ENCODE data around the gene HGFAC. TPM values are rescaled to one million over a fixed set of nuclear protein-coding genes. Genes with fewer than 3 reads are reported as not detected.

The HGFAC gene
- total RNA-seq, 2 donors from 2014 or later: not detected

DNA sequence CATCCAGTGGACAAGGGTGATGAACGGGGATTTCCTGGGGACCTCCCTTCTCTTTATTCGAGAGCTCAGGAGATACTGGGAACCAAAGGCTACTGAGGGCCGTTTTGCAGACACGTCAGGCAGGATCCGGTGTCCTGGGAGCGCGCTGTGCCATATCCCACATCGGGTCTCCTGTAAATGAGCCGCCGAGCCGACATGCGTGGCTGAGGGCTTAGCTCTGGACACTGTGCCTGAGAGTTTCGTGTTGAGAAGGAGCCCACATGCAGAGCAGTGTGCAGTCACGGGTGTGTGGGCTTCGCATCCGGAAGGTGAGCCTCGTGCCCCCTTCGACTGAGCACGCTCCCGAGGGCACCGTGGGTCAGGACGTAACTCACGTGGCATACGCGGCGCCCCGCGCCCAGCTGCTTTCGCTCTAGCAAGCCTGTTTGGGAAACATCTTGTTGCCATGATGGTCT lies 28.5 kb upstream of the HGFAC start:
- Histone ChIP-seq H3K27ac (no peak overlapping the region), H3K4me1 (no peaks in the 10 kb centered on the region), H3K9me3 (no peaks in the 10 kb centered on the region), H3K36me3 (peaks cover 20% of the 10 kb centered on the region), H3K4me3 (no peak overlapping the region), H3K27me3 (no peaks in the 10 kb centered on the region)
- no peak for TF ChIP-seq CTCF (IDR thresholded peaks at IDR 0.05)
- no peak for DNase-seq (ENCODE audit: low spot score)

GRCh38 chr4:3413675-3414420 lies 27.9 kb upstream of the HGFAC start:
- Histone ChIP-seq H3K36me3 (peaks cover 24% of the 10 kb centered on the region), H3K9me3 (no peaks in the 10 kb centered on the region), H3K4me3 (no peak overlapping the region), H3K4me1 (no peaks in the 10 kb centered on the region), H3K27me3 (no peaks in the 10 kb centered on the region), H3K27ac (no peak overlapping the region)
- no peak for TF ChIP-seq CTCF (IDR thresholded peaks at IDR 0.05)
- no peak for DNase-seq (ENCODE audit: low spot score)

DNA sequence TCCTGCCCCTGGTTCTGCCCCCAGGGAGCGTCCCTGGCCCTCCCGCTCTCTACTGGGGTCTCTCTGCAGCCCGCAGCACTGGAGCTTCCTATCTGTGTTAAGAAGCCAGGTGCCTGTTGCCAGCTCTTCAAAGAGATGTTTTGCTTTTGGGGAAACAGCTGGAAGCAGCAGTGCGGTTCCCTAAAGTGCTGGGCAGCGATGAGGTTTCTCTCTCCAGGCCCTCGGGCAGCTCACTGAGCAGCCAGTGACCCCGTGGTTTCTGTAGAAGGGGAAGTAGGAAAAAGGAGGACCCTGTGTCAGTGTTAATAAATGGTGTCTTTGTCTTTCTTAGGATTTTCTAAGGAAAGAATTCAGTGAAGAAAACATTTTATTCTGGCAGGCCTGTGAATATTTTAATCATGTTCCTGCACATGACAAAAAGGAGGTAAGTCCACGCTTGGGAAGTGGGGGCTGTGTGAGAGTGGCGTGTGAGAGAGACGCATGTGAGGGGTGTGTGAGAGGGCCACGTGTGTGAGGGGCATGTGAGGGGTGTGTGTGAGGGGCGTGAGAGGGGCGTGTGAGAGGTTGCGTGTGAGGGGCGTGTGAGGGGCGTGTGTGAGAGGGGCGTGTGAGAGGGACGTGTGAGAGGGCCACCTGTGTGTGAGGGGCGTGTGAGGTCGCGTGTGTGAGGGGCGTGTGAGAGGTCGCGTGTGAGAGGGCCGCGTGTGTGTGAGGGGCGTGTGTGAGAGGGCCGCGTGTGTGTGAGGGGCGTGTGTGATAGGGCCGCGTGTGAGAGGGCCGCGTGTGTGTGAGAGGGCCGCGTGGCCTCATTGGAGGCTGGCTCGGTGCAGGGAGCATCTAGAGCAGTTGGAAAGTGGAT lies 27.1 kb upstream of the HGFAC start:
- Histone ChIP-seq H3K36me3 (peaks cover 24% of the 10 kb centered on the region), H3K4me1 (no peaks in the 10 kb centered on the region), H3K4me3 (no peak overlapping the region), H3K27me3 (no peaks in the 10 kb centered on the region), H3K9me3 (no peaks in the 10 kb centered on the region), H3K27ac (no peak overlapping the region)
- TF ChIP-seq CTCF (IDR thresholded peaks at IDR 0.05): no peak
- DNase-seq (ENCODE audit: low spot score): no peak

DNA sequence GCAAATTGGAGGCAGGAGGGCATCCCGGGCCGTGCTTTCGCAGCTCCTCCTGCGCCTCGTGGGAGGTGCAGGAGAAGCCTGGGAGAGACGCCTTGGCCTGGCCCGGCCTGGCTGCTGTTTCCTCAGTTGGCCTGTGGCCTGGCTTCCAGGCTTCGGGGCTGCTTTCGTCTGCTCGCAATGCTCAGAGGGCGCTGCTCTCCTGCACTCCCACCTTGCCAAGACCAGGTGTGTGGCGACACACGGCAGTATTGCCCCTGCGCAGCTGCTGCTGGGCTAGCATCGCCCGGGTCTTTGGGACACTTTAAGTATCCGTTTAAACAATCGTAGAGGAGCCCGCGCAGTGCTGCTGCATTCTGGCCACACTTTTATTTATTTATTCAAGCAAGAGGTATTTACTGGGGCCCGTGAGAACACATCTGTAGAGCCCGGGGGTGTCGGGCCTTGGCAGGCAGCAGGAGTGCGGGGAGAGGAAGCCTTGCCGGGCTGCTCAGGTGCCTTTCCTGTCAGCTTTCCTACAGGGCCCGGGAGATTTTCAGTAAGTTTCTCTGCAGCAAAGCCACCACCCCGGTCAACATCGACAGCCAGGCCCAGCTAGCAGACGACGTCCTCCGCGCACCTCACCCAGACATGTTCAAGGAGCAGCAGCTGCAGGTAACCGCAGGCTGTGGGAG lies 26.2 kb upstream of the HGFAC start:
- no peak for DNase-seq (ENCODE audit: low spot score)
- no peaks in the 10 kb centered on the region for H3K27me3 ChIP-seq
- no peak overlapping the region for H3K4me3 ChIP-seq
- peaks cover 24% of the 10 kb centered on the region for H3K36me3 ChIP-seq
- no peak overlapping the region for H3K27ac ChIP-seq
- no peaks in the 10 kb centered on the region for H3K9me3 ChIP-seq
- TF ChIP-seq CTCF (IDR thresholded peaks at IDR 0.05): no peak
- no peaks in the 10 kb centered on the region for H3K4me1 ChIP-seq

- no peaks in the 10 kb centered on the region for H3K4me1 ChIP-seq
- peaks cover 24% of the 10 kb centered on the region for H3K36me3 ChIP-seq
- TF ChIP-seq CTCF (IDR thresholded peaks at IDR 0.05): no peak
- H3K4me3 ChIP-seq: no peak overlapping the region
- no peaks in the 10 kb centered on the region for H3K9me3 ChIP-seq
- no peak for DNase-seq (ENCODE audit: low spot score)
- no peak overlapping the region for H3K27ac ChIP-seq
- no peaks in the 10 kb centered on the region for H3K27me3 ChIP-seq
Observed at GRCh38 chr4:3416270-3416669, 25.5 kb upstream of the HGFAC start.
